Activated naive CD8-positive, alpha-beta T cell treated with anti-CD3 and anti-CD28 coated beads, Interleukin-2, amount 50 U/mL, for 24 hours (primary cell): ENCODE data around the gene RXYLT1.

Experiments
- ATAC-seq: fragments of 150-1000 bp; cut with Tn5 transposase; one replicate; pipeline ENCODE4 v1.10.0; 2021
- DNase-seq: peaks from one replicate; pipeline ENCODE4 v3.0.0; 2021
- H3K27ac Mint-ChIP-seq: one replicate; pipeline ENCODE4 v1.8.0; 2021; ENCODE audit warnings: mild to moderate bottlenecking, mixed read lengths
- H3K27me3 Mint-ChIP-seq: one replicate; pipeline ENCODE4 v1.8.0; 2021; ENCODE audit warnings: mixed read lengths
- H3K36me3 Mint-ChIP-seq: one replicate; pipeline ENCODE4 v1.8.0; 2021; ENCODE audit warnings: low read depth, mixed read lengths
- H3K4me1 Mint-ChIP-seq: one replicate; pipeline ENCODE4 v1.8.0; 2021; ENCODE audit warnings: mixed read lengths
- H3K4me3 Mint-ChIP-seq: one replicate; pipeline ENCODE4 v1.8.0; 2021; ENCODE audit warnings: mild to moderate bottlenecking, moderate library complexity, mixed read lengths
- H3K9me3 Mint-ChIP-seq: one replicate; pipeline ENCODE4 v1.8.0; 2021; ENCODE audit warnings: mixed read lengths

The RXYLT1 gene

DNA sequence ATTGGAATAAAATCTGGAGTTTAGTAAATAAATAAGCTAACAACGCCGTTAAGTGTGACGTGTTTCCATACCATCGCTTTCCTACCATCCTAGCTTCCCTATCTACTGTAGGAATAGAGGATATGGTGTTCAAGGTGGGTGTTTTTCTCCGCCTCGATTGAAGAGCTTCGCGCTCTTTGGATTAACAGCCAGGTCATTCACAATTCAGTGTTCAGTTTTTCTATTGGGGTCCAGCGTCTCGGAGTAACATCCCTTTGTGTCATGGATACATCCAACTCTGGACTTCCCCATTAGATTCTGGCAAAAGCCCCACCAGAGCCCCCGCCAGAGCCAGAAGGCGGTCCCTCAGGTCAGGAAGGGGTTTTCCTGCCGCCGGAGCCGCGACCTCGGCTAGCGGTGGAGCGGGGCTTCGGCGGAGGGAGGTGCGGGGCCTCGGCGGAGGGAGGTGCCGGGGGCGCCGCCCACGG lies 63.6 kb downstream of the RXYLT1 start:
- peaks cover 37% of the 10 kb centered on the region for H3K27me3 Mint-ChIP-seq
- H3K27ac Mint-ChIP-seq, result peak overlapping the region; percentile 22
- no peaks in the 10 kb centered on the region for H3K36me3 Mint-ChIP-seq
- DNase-seq (peak; percentile 51), ATAC-seq (no peak)
- no peaks in the 10 kb centered on the region for H3K9me3 Mint-ChIP-seq
- peak overlapping the region; percentile 71 for H3K4me3 Mint-ChIP-seq
- H3K4me1 Mint-ChIP-seq, result peaks cover 9% of the 10 kb centered on the region

DNA sequence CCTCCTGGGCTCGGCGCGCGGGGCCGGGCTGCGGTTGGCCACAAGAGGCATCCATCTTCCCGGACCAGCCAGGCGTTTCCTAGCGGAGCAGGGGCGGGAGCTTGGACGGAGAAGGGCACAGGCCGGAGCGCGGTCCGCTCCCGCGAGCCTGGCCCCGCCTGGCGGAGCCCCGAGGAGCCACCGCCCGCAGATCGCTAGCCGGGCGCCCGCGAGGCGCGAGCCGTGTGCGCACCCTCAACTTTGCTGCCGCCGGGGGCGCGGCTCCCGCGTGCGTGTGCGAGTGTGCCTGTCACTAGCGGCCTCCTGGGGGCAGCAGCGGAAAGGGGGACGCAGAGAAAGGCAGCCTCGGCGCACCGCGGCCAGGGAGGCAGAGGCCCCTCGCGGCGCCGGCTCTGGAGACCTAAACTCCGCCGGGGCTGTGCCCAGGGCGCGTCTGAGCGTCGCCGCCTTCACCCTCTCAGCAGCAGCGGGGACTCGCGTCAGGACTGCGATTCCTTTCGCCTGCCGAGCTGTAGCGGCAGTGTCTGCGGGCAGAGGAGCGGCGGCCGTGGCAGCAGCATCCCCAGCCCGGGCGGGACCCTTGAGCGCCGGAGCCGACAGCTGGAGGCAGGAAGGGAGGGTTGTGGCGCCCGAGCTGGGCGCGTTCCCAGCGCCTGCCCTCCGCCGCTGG lies 64.1 kb downstream of the RXYLT1 start:
- peak overlapping the region; percentile 71 for H3K4me3 Mint-ChIP-seq
- peaks cover 9% of the 10 kb centered on the region for H3K4me1 Mint-ChIP-seq
- DNase-seq, result peak; percentile 81
- ATAC-seq, result peak; percentile 96
- no peaks in the 10 kb centered on the region for H3K36me3 Mint-ChIP-seq
- H3K27me3 Mint-ChIP-seq, result peaks cover 37% of the 10 kb centered on the region
- no peaks in the 10 kb centered on the region for H3K9me3 Mint-ChIP-seq
- H3K27ac Mint-ChIP-seq, result no peak overlapping the region

DNA sequence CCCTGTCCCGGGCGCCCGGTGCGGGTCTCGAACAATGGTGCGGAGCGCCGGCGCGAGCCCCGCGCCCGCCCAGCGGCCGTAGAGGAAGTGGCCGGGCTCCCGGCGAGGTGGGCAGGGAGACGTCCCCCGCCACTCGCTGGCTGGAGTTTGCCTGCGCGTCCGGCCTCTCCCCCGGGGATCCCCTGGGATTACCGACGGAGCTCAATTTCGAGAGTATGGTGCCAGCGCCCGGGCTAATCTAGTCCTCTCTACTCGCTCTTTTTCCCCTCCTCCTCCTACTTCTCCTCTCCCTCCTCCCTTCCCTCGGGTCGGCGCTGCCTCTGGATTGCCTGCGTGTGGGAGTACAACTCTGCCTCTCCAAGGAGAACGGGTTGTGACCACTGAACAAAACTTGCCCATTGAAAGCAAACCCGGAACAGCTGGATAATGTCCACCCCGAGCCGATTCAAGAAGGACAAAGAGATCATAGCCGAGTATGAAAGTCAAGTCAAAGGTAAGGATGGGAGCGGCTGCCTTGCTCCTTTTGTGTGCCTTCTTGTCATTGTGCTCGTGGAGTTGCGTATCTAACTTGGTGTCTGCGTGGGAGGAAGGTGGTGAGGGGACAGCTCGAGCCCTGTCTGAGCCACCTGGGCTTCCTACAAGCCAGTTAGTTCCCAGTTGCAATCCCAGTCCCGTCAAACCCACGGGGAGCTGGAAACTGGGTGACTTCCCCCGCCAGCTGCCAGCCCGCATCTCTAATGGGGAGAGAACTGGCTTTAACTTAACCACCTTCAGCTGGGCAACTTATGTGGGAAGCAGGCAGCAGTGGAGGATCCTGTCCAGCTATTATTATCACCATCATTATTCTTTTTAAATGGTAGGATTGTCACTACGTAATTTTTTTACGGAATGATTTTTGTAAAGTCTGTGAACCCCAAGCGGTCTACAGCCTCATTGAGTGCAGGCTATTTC lies 65.0 kb downstream of the RXYLT1 start, which contains the start of gene SRGAP1:
Gene SRGAP1, plus strand, starts transcription at position 310 of the 951 bp plus-strand sequence. Its CDS starts 117 bp downstream, at position 427.
- peak; percentile 4 for DNase-seq
- Mint-ChIP-seq H3K4me3 (peak within 1 kb of the TSS; percentile 80), H3K4me1 (peaks cover 9% of the 10 kb centered on the region), H3K27ac (no peak within 1 kb of the TSS), H3K36me3 (no peaks in the 10 kb centered on the region), H3K27me3 (peaks cover 33% of the 10 kb centered on the region), H3K9me3 (no peaks in the 10 kb centered on the region)
- ATAC-seq, result no peak

DNA sequence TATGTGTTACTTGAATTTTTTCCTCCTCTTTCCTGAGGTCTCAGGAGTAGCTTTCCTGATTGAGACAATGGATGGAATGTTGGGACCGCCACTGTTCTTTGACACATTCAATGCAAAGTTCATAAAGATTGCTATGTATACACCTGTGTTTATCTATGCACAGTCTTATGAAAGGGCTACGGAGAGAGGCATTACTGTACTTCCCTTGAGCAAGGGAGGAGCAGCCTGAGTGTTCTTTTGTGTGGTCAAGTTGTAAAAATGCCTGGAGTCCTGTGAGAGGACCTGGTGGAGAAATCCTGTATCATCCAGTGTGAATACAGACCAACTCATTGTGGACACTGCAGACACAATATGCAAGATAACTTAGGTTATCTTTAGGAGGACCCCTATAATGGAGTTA lies 66.0 kb downstream of the RXYLT1 start:
- Mint-ChIP-seq H3K4me1 (peaks cover 9% of the 10 kb centered on the region), H3K9me3 (no peaks in the 10 kb centered on the region), H3K27me3 (peaks cover 33% of the 10 kb centered on the region), H3K4me3 (peak overlapping the region; percentile 80), H3K27ac (no peak overlapping the region), H3K36me3 (no peaks in the 10 kb centered on the region)
- DNase-seq (no peak), ATAC-seq (no peak)

DNA sequence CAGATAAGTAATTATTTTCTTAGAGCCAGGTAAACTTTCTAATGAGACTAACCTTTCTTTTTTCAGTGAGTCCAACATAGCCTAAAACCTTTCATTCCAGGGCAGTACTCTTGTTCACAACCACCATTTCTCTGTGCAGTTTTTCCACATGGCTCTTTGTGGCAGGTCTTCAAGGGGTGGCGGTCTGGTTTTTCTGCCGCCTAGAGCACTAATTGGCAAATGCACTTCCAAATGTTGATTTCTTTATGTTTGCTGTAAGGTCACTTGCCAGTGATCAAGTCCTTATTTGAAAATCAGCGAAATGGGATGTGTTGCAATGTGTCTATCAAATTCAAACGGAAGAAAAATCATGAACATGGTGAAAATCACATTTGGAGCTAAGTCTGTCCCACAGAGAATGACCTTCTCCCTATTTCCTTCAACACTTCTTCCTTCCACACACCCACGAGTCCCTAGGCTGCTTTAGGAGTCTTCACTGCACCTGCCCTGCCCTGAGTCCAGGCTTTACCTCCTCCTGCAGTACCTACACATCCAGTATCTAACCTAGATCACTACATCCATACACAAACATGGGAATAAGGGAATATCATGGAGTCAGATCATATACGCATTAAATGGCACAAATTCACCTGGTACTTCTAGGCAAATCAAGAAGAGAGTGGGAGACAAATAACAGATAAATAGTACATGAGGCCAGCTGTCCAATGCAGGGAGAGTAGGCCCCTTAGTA lies 66.7 kb downstream of the RXYLT1 start:
- H3K36me3 Mint-ChIP-seq, result no peaks in the 10 kb centered on the region
- DNase-seq, result no peak
- H3K27ac Mint-ChIP-seq, result no peak overlapping the region
- no peaks in the 10 kb centered on the region for H3K9me3 Mint-ChIP-seq
- ATAC-seq, result no peak
- no peak overlapping the region for H3K4me3 Mint-ChIP-seq
- peaks cover 9% of the 10 kb centered on the region for H3K4me1 Mint-ChIP-seq
- H3K27me3 Mint-ChIP-seq, result peaks cover 33% of the 10 kb centered on the region

DNA sequence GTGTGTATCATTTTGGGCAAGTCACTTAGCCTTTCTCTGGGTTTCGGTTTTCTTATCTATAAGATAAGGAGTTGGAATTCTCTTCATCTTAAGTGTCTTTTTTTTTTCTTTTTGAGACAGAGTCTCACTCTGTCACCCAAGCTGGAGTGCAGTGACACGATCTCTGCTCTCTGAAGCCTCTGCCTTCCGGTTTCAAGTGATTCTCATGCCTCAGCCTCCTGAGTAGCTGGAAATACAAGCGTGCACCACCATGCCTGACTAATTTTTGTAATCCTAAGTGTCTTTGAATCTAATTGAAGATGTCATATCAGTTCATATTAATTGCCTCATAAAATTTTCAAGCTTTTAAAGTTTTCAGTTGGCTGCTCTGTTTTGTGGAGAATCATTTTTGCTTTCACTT lies 68.7 kb downstream of the RXYLT1 start:
- H3K9me3 Mint-ChIP-seq, result no peaks in the 10 kb centered on the region
- ATAC-seq, result no peak
- no peak for DNase-seq
- peaks cover 5% of the 10 kb centered on the region for H3K4me1 Mint-ChIP-seq
- H3K27ac Mint-ChIP-seq, result no peak overlapping the region
- peaks cover 25% of the 10 kb centered on the region for H3K27me3 Mint-ChIP-seq
- no peak overlapping the region for H3K4me3 Mint-ChIP-seq
- H3K36me3 Mint-ChIP-seq, result no peaks in the 10 kb centered on the region

DNA sequence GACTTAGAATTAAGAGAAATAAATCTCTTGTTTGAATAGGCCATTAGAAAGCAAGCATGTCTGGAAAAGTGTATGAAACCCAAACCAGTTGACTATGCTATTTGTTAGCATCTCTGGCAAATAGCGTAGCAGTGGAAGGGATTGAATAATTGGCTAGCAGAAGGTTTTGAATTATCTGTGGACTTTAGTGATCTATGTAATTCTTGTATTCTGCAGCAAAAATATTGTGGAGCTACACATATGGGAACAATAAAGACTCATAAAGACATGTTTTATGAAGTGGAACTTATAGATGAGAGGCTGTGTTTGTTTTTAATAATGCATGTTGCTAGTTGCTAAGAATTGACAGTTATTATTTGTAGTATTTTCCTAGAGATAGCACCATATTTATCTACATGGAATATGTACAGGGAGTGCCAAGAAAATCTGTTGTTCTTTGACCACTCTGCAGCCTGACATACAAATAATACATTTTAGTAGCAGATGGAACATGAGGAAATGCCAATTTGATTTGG lies 69.5 kb downstream of the RXYLT1 start:
- ATAC-seq, result no peak
- Mint-ChIP-seq H3K27me3 (peaks cover 25% of the 10 kb centered on the region), H3K4me3 (no peak overlapping the region), H3K9me3 (no peaks in the 10 kb centered on the region), H3K27ac (no peak overlapping the region), H3K36me3 (no peaks in the 10 kb centered on the region), H3K4me1 (peaks cover 5% of the 10 kb centered on the region)
- no peak for DNase-seq

DNA sequence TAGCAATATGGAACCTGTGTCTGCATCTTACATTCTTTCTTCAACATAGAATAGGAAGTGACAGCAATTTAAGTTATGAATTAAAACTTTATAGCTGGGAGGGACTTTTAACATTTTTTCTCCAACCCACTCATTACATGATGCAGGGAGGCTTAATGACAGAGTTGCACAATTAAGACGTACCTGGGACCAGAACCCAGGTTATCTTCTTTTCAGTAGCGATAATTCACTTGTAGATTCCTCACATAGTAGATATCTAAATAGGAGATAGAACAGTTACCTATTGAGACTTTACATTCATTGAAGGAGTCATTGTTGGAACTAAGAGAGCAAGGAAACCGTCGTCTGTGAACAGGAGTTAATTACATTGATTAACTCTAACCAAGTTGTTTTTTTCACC lies 69.9 kb downstream of the RXYLT1 start:
- DNase-seq, result no peak
- no peaks in the 10 kb centered on the region for H3K36me3 Mint-ChIP-seq
- no peak overlapping the region for H3K27ac Mint-ChIP-seq
- no peak overlapping the region for H3K4me3 Mint-ChIP-seq
- H3K9me3 Mint-ChIP-seq, result no peaks in the 10 kb centered on the region
- ATAC-seq, result no peak
- peaks cover 23% of the 10 kb centered on the region for H3K27me3 Mint-ChIP-seq
- peaks cover 3% of the 10 kb centered on the region for H3K4me1 Mint-ChIP-seq

DNA sequence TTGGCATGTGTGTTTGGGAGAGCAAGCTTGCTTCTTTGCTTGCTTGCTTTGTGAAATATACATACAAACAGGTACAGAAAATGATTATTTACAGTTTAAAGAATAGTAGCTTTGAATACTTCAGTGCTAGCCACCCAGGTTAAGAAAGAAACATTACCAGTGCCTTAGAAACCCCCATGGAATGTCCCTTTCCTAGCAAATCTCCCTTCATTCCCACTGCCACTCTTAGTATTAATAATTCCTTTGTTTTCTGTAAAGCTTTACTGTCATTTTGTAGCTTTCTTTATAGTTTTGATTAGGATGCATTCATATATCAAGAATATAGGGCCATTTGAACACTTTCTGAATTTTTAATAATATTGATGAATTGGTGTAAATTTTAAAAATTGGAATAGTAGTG lies 74.3 kb downstream of the RXYLT1 start:
- no peak for DNase-seq
- no peak overlapping the region for H3K4me3 Mint-ChIP-seq
- no peaks in the 10 kb centered on the region for H3K4me1 Mint-ChIP-seq
- H3K36me3 Mint-ChIP-seq, result no peaks in the 10 kb centered on the region
- no peak overlapping the region for H3K27ac Mint-ChIP-seq
- H3K27me3 Mint-ChIP-seq, result no peaks in the 10 kb centered on the region
- no peaks in the 10 kb centered on the region for H3K9me3 Mint-ChIP-seq
- ATAC-seq, result no peak

DNA sequence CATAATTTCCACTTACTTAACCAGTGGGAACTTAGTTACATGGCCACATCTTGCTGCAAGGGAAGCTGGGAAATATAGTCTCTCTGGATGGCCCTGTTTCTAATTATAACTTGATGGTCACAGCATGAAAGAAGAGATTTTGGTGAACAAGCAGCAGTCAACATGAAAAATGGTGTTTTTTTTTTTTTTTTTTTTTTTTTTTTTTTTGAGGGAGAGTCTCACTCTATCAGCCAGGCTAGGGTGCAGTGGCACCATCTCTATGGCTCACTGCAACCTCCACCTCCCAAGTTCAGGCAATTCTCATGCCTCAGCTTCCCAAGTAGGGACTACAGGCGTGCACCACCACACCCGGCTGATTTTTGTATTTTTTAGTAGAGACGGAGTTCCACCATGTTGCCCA lies 75.6 kb downstream of the RXYLT1 start:
- Mint-ChIP-seq H3K27ac (no peak overlapping the region), H3K4me3 (no peak overlapping the region), H3K27me3 (peaks cover 2% of the 10 kb centered on the region), H3K9me3 (no peaks in the 10 kb centered on the region), H3K36me3 (no peaks in the 10 kb centered on the region), H3K4me1 (no peaks in the 10 kb centered on the region)
- ATAC-seq (no peak), DNase-seq (no peak)

DNA sequence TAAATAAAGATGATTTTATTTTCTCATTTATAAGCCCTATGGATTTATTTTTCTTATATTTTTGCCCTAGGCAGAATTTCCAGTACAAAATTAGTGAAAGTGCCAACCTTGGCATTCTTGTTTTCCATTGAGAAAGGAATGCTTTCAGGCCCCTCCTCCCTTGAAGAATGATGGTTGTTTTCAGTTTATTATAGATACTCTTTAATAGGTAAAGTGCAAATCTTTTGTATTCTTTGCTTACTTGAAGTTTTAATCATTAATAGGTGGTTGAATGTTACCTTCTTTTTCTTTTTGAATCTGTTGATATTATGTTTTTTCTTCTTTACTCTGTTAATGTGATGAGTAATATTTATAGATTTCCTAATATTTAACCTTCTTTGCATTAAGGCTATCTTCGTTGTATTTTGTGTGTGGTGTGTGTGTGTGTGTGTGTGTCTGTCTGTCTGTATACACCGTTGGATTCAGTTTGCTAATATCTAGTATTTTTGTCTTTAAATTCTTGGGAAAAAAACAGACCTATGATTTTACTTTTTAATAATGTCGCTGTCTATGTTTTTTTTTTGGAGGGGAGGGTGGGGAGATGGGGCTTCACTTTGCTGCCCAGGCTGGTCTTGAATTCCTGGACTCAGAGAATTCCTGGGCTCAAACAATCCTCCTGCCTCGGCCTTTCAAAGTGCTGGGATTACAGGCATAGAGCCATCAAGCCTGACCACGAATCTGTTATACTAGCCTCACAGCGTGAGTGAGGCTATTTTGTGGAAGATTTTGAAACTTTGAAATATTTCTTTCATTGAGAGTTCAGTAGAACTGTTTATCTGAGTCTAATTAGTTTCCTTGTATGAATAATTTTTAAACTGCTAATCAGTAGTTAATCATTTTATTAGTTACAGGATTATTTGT lies 78.3 kb downstream of the RXYLT1 start:
- H3K9me3 Mint-ChIP-seq, result no peaks in the 10 kb centered on the region
- H3K27ac Mint-ChIP-seq, result no peak overlapping the region
- ATAC-seq, result no peak
- peaks cover 2% of the 10 kb centered on the region for H3K27me3 Mint-ChIP-seq
- H3K36me3 Mint-ChIP-seq, result no peaks in the 10 kb centered on the region
- DNase-seq, result no peak
- H3K4me3 Mint-ChIP-seq, result no peak overlapping the region
- no peaks in the 10 kb centered on the region for H3K4me1 Mint-ChIP-seq
